LNCaP clone FGC (cell line): ENCODE data around the gene IDNK.

Experiments
- DNase-seq: peaks from one replicate; pipeline ENCODE4 v3.0.0-alpha.2; 2011; ENCODE audit warnings: low read depth
- H3K4me3 ChIP-seq: 2 replicates; pipeline ENCODE4 v1.5.1; 2011; ENCODE audit warnings: mild to moderate bottlenecking, low read depth, low read length, control low read depth
- TF ChIP-seq, protein P1 (sequence below): IDR thresholded peaks from 2 replicates; pipeline ENCODE4 v1.5.1; 2012; ENCODE audit warnings: mild to moderate bottlenecking; ENCODE audit not compliant: control insufficient read depth, insufficient read depth; ENCODE audit errors: extremely low read depth

IDNK gene

DNA sequence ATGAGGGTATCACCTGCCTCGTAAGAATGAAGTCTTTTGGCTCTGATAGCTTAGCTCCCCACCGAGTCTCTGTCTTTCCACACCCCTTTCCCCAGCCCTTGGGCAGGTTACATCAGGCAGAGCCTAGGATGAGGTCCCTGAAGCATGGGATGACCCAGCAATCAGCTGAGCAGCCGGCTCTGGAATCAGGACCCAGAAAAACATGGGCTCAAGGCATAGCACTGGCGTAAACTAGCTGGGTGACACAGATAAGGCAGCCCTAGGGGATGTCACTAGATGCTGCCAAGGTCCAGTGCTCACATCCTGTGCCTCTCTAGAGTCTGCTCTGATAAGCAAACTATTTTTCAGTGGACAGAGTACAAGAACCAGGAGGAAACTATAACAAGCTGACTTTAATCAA is 26.6 kb downstream of the IDNK start:
- DNase-seq = no peak
- no peak overlapping the region for H3K4me3 ChIP-seq
- TF ChIP-seq, protein P1, sequence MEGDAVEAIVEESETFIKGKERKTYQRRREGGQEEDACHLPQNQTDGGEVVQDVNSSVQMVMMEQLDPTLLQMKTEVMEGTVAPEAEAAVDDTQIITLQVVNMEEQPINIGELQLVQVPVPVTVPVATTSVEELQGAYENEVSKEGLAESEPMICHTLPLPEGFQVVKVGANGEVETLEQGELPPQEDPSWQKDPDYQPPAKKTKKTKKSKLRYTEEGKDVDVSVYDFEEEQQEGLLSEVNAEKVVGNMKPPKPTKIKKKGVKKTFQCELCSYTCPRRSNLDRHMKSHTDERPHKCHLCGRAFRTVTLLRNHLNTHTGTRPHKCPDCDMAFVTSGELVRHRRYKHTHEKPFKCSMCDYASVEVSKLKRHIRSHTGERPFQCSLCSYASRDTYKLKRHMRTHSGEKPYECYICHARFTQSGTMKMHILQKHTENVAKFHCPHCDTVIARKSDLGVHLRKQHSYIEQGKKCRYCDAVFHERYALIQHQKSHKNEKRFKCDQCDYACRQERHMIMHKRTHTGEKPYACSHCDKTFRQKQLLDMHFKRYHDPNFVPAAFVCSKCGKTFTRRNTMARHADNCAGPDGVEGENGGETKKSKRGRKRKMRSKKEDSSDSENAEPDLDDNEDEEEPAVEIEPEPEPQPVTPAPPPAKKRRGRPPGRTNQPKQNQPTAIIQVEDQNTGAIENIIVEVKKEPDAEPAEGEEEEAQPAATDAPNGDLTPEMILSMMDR = no peak

DNA sequence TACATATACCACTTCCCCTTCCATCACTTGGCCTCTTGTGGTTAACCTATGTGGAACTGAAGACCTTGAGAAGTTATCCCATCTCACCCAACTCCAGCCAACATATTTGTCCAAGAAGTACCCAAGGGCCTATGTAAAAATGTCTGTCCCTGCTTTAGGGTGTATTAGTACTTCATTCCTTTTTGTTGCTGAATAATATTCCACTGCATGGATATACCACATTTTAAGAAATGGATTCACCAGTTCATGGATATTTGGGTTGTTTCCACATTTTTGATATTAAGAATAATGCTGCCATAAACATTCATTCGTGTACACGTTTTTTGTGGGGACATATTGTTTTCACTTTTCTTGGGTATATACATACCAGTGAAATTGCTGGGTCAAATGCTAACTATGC is 28.6 kb downstream of the IDNK start:
- no peak overlapping the region for H3K4me3 ChIP-seq
- no peak for DNase-seq
- TF ChIP-seq, protein P1 = no peak

GRCh38 chr9:83652433-83652832 is 29.5 kb downstream of the IDNK start:
- TF ChIP-seq, protein P1 = no peak
- H3K4me3 ChIP-seq = no peak overlapping the region
- no peak for DNase-seq

DNA sequence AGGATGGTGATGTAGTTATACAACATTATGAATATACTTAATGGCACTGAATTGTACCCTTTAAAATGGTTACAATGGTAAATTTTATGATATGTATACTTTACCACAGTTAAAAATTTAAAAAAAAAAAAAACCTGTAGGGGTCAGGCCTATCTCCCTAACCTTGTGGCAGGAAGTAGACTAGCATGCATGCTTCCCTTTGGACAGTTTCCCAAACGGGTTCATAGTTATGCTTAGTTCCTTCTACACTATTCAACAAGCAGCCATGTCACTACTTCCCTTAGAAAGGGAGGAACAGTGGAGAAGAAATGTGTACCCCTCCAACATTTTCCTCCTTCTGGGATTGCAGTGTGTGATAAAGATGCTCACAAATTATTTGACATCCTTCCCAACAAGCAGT is 32.5 kb downstream of the IDNK start:
- TF ChIP-seq, protein P1 = no peak
- no peak for DNase-seq
- no peak overlapping the region for H3K4me3 ChIP-seq

DNA sequence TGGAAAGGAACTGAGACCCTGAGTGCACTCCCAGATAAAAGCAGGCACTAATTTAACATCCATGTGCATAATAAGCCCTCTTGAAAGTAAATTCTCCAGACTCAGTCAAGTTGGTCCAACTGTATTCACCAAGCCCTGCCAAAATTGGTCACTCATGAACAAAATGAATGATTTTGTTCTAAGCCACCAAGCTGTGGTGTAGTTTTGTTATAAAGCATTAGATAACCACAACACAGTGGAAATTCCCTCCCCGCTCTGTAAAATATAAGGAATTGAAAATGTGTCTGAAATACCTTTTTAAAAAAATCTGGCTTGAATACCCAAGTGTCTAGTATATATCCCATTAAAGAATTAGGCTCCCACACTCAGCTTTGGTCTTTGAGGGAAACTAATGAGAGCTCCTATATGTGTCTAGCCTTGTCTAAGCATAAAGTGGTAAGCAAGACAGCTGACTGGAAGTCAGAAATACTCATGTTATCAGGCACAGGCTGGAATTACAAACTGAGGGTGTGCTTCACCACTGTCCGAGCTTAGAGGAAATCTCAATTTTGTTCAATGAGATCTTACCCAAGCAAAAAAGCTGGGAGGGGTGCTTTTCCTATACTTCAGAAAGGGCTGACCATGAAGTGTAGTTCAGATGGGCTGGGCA is 33.2 kb downstream of the IDNK start:
- TF ChIP-seq, protein P1 = no peak
- no peak overlapping the region for H3K4me3 ChIP-seq
- no peak for DNase-seq

GRCh38 chr9:83656952-83657351 is 34.0 kb downstream of the IDNK start:
- DNase-seq = no peak
- H3K4me3 ChIP-seq = no peak overlapping the region
- TF ChIP-seq, protein P1 = no peak

DNA sequence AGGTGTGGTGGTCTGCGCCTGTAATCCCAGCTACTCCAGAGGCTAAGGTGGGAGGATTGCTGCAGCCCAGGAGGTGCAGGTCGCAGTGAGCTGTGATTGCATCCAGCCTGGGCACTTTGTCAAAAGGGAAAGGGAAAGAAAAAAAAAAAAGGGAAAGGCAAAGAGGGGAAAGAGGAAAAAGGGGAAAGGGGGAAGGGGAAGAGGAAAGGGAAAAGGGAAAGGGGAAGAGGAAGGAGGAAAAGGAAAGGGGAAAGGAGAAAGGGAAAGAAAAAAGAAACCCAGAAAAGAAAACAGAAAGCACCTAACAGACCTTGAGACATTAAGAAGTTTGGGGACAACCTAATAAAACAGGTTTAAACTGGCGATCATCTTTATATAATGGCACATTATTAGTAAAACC is 40.0 kb downstream of the IDNK start:
- H3K4me3 ChIP-seq = no peak overlapping the region
- DNase-seq = no peak
- TF ChIP-seq, protein P1 = no peak
